ENCODE measurements around the gene GRAMD1B.

The GRAMD1B gene

DNA sequence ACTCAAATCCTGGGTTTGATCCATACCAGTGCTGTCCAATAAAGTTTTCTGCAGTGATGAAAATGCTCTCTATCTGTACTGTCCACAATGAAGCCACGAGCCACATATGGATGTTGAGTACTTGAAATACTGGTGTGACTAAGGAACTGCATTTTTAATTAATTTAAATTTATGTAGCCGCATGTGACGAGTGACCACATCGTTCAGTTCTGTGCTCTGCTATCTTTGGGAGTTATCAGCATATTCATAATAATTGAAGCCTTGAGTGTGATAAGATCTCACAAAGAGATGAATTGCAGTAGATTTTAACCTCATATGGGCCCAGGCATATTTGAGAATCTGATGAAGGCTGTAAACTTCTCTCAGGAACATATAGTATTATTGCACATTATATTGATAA lies 40.8 kb downstream of the GRAMD1B start:
- TF ChIP-seq, protein P1, sequence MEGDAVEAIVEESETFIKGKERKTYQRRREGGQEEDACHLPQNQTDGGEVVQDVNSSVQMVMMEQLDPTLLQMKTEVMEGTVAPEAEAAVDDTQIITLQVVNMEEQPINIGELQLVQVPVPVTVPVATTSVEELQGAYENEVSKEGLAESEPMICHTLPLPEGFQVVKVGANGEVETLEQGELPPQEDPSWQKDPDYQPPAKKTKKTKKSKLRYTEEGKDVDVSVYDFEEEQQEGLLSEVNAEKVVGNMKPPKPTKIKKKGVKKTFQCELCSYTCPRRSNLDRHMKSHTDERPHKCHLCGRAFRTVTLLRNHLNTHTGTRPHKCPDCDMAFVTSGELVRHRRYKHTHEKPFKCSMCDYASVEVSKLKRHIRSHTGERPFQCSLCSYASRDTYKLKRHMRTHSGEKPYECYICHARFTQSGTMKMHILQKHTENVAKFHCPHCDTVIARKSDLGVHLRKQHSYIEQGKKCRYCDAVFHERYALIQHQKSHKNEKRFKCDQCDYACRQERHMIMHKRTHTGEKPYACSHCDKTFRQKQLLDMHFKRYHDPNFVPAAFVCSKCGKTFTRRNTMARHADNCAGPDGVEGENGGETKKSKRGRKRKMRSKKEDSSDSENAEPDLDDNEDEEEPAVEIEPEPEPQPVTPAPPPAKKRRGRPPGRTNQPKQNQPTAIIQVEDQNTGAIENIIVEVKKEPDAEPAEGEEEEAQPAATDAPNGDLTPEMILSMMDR (conservative IDR thresholded peaks at IDR 0.05): no peak
- no peak for TF ChIP-seq ZFX (IDR thresholded peaks at IDR 0.05)
- H3K27ac ChIP-seq: no peak overlapping the region

DNA sequence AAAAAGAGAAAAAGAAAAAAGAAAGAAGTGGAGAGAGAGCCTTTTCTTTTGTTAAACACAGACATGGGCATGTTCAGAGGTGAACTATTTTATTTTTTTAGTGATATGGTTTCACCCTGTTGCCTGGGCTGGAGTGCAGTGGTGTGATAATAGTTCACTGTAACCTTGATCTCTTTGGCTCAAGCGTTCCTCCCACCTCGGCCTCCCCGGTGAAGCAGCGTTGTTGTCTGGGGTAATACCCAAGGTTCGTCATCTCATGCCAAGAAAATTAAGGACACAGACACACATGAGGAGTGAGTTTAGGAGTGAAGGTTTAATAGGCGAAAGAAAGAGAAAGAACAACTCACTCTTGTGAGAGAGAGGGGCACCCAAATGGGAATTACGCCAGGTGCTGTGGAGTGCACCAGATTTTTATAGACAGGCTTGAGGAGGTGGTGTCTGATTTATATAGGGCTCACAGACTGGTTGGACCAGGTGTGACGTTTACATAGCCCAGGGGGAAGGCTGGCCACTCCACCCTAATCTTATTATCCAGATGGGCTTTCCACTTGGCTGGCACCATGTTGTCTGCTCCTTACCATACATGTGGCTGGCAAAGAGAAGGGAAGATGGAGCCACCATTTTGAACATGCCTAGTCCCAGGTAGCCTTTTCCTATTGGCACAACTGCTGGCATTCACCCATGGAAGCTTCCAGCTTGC lies 42.3 kb downstream of the GRAMD1B start:
- TF ChIP-seq, protein P1 (conservative IDR thresholded peaks at IDR 0.05): no peak
- no peak for TF ChIP-seq ZFX (IDR thresholded peaks at IDR 0.05)
- no peak overlapping the region for H3K27ac ChIP-seq

DNA sequence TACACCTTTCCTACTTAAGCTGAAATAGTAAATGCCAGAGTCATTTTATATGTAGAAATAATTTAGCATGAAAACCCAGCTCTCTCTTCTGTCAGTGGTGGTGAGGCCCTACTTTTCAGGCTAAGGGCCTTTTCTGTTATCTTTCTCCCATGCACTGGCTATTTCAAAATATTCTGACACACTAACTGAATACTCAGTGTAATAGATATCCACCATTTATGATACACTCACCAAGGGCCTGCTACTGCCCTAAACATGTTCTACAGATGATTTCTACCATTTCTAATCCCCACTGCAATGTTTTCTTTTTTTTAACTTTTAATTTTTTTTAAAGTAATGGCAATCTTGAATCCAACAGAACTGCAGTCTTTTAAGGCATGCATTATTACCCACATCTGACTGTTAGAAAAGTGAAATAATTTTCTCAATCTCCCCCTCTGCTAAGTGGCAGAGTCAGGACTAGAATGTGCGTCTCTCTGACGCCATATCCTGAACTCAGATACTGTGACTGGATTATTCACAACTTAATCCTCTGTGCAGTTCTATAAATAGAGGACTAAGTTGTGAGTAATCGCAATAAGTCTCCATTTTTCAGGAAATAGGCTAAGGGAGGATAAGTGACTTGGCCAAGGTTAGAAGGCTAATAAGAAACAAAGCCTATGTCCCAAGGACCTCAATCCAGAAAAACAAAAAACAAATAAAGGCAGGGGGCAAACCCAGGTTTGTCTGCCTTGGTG lies 44.0 kb downstream of the GRAMD1B start:
- no peak overlapping the region for H3K27ac ChIP-seq
- no peak for TF ChIP-seq ZFX (IDR thresholded peaks at IDR 0.05)
- TF ChIP-seq, protein P1 (conservative IDR thresholded peaks at IDR 0.05): no peak

DNA sequence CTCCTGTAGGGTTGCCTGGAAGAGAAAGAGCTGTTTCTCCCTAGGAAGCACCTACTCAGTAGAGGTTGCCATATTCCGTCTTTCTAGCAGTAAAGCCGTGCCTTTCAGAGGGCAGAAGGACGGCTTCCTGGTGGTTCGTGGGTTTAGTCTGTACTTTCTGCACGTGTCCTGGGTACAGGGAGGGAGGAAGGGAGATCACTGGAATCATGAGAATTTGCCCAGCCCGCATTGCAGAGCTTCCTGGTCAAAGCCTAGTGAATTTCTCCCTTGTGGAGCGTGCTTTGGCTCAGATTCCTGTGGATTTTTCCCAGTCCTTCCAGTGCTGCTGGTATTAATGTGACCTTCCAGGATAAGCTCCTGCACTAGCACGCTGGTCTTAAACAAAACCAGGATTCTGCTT lies 44.9 kb downstream of the GRAMD1B start:
- TF ChIP-seq, protein P1 (conservative IDR thresholded peaks at IDR 0.05): no peak
- TF ChIP-seq ZFX (IDR thresholded peaks at IDR 0.05): no peak
- H3K27ac ChIP-seq: no peak overlapping the region

DNA sequence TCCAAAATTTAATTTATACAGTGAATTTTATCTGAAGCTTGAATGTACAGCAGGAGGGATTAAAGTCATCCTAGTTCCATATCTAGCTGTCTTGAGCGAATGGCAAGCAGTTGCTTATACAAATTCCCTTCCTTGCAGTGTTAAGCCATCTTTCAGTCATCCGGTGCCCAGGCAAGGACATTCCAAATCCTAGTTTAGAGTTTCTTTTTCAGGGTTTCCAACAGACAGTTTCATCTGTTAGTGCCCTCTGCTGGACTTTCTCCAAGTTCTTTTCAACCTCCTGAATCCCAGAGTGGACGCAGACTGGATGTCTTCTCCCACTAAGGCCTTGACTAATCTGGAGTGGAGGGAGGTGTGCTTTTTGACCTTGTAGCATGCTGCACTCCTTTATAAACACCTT lies 45.4 kb downstream of the GRAMD1B start:
- TF ChIP-seq, protein P1 (conservative IDR thresholded peaks at IDR 0.05): peak; percentile 12; the same call in 1 of the 2 replicates
- no peak for TF ChIP-seq ZFX (IDR thresholded peaks at IDR 0.05)
- H3K27ac ChIP-seq: no peak overlapping the region

DNA sequence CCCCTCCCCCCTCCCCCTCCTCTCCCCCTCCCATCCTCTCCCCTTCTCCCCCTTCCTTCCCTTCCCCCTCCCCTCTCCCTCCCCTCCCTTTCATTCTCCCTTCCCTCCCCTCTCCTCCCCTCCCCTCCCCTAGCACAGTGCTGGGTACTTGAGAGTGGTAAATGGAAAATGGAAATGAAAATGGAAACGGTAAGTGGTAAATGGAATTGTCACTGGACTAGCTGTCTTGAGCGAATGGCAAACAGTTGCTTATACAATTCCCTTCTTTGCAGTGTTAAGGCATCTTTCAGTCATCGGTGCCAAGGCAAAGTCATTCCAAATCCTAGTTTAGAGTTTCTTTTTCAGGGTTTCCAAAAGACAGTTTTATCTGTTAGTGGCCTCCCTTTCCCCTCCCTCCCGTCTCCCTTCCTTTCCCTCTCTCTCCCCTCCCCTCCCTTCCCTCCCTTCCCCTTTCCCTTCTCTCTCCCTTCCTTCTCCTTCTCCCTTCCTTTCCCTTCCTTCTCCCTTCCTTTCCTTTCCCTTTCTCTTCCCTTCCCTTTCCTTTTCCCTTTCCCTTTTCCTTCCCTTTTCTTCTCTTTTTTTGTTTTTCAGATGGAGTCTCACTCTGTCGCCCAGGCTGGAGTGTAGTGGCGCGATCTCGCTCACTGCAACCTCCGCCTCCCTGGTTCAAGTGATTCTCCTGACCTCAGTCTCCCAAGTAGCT lies 47.3 kb downstream of the GRAMD1B start:
- H3K27ac ChIP-seq: no peak overlapping the region
- TF ChIP-seq, protein P1 (conservative IDR thresholded peaks at IDR 0.05): no peak
- no peak for TF ChIP-seq ZFX (IDR thresholded peaks at IDR 0.05)

Measured in C4-2B (cell line).